Hepatic stellate cell (primary cell): Measurements from ENCODE around the gene MKNK2.
A peak's percentile ranks its signal among the peaks of the same experiment; 100 is the strongest.

Experiments used
- DNase-seq: peaks from one replicate; pipeline ENCODE4 v3.0.0; 2011; ENCODE audit warnings: low spot score

Gene MKNK2

DNA sequence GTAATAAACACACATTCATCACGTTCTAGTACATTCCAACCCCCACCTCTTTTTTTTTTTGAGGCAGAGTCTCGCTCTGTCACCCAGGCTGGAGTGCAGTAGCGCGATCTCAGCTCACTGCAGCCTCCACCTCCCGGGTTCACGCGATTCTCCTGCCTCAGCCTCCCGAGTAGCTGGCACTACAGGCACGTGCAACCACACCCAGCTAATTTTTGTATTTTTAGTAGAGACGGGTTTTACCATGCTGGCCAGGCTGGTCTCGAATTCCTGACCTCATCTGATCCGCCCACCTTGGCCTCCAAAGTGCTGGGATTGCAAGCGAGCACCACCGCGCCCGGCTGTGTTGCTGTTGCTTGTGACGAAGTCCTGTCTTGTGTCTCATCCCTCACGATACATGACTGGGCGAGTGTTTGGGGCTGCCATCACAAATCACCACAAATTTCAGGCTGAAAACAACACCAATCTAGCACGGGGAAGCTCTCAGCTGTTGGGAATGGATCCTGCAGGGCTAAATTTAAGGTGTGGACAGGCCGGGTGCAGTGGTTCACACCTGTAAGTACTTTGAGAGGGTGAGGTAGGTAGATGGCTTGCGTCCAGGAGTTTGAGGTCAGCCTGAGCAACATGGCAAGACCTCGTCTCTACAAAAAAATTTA is 29.4 kb upstream of the MKNK2 start:
- no peak for DNase-seq

DNA sequence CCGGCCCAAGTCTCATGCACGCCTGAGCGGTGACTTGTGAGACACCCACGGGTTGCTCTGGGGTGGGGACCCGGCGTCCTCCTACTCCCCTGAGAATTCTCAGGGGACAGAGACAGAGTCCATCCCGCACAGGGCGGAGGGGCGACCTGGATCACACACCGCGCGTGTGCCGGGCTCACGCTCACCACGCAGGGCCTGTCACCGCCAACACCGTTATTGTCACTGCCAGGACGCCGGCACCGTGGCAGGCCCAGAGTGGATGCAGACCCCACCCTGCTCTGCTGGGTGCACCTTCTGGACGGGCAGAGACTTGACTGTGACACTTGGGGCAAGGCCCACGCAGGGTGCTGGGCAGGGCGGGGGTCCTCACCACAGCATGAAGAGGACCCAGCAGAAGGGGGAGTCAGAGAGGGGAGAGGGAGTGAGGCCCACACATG is 28.8 kb upstream of the MKNK2 start:
- no peak for DNase-seq

DNA sequence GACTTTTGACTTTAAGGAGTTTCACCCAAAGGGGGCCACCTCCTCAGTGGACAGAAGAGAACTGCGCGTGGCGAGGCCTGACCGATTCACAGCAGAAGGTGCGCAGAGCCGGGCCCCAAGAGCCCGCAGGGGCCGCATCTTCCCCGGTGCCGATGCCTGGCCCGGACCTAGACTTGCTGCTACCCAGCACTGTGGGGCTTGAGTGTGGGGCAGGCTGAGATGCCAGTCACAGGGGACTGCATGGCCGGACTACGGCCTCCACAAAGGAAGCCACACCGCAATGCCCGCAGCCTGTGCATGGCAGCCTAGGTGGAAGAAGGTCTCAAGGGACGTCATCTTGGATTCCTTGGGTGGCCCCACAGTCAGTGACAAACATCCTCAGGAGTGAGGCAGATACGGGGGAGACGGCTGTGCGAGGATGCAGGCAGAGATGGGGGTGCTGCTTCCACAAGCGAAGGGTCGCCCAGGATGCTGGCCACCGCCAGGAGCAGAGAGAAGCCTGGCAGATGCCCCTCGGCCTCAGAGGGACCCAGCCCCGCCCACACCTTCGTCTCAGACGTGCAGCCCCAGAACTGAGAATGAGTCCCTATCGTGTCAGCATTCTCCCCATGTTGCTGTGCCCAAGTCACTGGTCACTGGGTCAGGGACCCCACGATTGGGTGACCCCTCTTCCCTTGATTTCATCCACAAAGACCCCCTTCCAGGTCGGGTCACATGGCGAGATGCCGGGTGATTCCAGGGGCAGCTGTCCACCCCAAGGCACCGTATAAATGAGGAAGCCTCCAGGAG is 28.2 kb upstream of the MKNK2 start:
- DNase-seq = no peak

DNA sequence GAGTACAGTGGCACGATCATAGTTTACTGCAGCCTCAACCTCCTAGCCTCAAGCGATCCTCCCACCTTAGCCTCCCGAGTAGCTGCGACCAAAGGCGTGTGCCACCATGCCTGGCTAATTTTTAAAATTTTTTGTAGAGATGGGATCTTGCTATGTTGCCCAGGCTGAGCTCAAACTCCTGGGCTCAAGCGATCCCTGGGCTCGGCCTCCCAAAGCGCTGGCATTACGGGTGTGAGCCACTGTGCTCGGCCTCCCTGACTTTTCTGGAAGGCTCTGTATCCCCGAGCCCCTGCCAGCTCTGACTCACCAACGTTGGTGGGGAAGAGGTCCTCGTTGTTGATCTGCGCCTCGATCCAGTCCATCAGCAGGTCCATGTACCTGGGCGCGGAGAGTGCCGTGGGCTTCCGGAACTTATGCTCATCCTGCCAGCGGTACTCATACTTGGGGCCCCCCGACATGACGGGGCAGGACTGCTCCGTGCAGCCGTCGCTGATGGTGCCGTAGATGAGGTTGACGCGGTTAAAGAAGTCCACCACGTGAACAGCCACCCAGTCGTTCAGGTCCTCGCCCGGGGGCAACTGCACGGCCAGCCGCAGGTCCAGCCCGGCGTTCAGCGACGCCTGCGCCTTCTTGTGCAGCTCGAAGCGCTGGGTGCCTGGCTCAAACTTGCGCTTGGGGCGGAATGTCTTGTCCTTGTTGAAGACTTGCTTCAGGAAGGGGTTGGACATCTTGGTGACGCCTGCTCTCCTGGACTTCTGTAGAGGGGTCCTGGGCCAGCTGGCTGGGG is 27.0 kb upstream of the MKNK2 start:
- no peak for DNase-seq

DNA sequence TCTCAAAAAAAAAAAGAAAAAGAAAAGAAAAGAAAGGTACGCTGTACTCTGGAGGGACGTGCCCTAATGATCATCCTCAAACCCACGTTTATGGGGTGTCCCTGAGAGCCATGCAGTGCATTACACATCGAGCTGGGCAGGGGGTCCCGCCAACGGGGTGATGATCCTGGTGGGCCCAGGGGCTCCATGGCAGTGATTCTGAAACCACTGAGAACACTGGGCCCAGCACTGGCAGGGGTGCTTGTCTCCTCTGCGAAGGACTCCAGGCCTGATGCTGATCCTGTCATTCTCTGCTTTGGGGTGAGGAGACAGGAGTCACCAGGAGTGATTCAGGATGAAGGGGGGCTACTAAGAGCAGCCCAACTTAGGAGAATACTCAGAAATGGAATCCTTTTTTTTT is 26.4 kb upstream of the MKNK2 start:
- no peak for DNase-seq

DNA sequence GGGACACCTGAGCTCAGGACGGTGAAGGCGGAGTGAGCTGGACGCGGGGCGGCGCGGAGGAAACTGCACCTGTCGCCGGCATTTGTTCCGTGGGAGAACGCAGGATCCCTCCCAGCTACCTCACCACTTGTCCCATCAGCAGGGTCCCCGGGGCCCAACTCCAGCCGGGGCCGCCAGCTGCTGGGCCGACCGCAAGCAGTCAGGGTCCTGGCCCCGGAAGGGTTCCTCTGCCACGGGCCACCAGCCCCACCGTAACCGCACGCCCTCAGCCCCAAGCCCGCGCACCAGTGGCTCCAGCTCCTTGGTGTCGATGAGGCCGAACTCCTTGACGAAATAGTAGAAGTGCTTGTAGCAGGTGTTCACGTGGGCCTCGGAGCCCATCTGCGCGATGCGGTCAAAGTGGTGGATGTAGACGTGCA is 25.5 kb upstream of the MKNK2 start:
- DNase-seq = no peak

DNA sequence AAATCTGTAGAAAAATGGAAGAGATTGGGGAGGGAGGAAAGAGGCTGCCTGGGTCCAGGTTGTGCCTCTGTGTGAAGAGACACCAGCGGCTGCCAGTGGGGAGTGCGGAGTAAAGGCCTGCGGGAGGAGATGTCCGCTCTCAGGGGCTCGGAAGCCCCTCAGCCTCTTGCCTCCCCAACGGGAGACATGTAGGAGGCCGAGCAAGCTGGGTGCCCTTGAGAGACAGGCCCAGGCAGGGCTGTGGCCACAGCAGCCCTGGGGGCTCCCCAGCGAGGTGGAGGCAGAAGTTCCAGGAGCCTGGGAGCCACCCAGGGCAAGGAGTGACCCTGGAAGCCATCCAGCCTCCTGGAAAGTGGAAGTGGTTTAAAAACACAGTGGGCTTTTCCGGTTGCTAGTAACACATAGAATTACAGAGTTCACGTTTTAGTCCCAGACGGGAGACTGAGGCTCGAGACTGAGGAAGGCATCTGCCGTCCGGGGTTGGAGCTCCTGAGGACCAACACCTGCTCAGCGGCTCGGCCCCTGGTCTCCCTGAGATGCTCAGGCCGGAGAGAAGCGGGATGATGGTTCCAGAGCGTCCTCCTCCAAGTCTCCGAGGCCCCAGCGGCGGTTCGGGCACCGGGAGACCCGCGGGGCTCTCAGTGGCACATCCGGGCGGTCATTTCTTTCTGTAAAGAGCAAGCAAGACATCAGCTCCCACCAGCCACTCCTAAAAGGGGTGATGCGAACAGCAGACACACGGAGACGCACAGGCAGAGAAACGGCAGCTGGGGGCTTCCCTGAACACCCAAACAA is 21.9 kb upstream of the MKNK2 start:
- no peak for DNase-seq

DNA sequence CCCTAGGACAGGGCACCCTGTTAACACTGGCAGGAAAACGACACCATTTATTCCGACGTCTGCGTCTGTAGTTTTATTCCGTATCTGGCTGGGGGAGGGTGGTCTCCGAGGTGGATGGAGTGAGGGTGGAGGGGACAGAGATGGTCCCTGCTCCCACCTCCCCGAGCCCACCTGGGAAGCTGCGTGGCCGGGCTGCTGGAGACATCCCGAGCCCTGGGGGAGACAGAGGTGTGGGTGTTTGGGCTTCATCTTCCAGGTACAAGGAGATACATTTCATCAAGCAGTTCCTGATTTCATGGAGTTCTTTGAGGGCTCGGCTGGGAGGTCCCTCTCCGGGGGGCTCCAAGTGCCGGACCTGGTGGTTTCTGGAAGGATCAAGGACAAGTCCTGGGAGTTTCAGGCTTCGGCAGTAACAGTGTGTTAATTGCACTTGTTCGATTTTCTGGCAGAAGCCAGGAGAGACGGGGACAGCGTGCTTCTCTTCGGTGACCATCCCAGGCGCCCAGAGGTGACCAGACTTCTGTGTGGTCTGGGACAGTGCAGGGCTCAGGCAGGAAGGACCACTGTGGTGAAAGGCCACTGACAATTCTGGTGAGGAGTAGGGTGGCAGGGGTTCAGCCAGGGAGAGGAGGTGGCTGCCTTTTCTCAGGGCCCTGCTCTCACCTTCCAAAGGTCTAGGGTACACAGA is 20.1 kb upstream of the MKNK2 start:
- DNase-seq = no peak

DNA sequence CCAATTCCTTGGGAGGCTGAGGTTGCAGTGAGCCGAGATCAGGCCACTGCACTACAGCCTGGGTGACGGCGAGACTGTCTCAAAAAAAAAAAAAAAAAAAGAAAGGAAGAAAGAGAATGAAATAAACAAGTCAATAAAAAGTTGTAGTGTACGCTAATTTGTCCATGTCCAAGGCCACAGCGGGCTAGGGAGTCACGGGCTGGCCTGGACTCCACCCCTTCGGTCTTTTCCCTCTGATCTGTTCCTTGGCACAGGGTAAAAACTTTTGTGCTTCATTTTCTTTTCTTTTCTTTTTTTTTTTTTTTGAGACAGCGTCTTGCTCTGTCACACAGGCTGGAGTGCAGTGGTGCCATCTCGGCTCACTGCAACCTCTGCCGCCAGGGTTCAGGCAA is 19.4 kb upstream of the MKNK2 start:
- no peak for DNase-seq

DNA sequence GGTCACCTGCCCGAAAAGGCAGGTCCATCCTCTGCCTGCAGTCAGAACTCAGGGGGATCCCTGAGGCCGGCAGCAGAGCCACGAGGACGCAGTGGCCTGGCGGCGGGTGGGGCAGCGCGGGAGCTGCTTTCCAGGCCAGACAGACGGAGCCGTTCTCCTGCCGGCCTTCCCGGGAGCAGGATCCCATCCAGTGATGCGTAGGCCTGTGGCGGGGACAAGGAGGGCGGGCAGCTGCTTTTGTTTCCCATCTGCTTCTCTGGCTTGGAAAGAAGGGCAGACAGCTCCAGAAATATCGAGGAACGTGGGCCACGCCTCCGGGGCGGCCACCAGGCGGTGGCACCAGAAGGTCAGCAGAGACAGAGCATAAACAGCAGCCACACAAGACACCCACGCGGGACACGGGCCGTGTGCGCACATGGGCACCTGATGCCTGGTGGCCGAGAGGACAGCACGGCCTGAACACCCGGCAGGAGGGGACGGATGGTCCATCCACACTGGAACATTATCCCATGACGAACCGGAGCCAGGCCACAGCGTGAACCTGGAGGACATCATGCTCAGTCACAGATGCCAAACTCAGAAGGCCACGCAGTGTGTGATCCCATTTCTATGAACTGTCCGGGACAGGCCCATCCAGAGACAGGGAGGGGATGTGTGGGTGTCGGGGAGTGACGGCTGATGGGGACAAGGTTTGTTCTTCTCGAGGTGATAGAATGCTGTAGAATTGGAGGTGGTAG is 13.9 kb upstream of the MKNK2 start:
- DNase-seq = no peak

DNA sequence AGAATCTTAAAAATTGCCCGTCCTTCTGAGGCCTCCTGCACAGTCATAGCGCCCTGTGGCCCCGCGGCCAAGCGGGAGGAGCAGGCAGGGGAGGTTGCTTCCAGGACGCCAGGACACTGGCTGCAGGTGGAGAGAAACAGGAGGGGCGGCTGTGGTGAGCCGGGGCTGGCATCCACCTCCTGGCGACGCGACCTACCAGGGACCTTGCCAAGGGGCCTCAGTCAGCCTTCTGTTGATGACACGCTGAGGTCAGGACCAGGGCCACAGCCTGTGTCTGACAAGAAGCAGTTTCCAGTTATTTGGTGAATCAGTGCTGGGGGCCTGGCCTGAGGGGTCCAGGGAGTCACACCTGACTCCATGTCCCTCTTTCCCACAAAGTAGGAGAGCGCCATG is 13.3 kb upstream of the MKNK2 start:
- DNase-seq = no peak

DNA sequence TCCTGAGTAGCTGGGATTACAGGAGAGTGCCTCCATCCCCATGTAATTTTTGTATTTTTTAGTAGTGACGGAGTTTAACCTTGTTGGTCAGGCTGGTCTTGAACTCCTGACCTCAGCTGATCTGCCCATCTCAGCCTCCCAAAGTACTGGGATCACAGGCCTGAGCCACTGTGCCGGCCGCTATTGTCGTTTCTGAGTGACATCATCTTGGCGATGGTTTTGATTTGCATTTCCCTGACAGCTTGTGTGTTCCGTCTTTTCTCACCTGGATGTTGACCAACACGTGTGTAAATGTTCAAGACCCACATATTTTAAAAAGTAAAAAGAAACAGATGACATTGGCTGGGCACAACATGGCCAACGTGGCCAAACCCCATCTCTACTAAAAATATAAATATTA is 12.8 kb upstream of the MKNK2 start:
- DNase-seq = no peak

DNA sequence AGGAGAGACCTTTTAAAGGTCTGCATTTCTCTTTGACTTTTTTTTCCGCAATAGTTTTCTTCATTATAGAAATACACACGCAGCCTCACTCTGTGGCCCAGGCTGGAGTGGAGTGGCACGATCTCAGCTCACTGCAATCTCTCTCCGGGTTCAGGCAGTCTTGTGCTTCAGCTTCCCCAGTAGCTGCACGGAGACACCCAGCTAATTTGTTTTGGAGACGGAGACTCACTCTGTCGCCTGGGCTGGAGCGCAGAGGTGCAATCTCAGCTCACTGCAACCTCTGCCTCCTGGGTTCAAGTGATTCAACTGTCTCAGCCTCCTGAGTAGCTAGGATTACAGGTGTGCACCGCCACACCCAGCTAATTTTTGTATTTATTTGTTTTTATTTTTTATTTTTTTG is 11.7 kb upstream of the MKNK2 start:
- DNase-seq = no peak

DNA sequence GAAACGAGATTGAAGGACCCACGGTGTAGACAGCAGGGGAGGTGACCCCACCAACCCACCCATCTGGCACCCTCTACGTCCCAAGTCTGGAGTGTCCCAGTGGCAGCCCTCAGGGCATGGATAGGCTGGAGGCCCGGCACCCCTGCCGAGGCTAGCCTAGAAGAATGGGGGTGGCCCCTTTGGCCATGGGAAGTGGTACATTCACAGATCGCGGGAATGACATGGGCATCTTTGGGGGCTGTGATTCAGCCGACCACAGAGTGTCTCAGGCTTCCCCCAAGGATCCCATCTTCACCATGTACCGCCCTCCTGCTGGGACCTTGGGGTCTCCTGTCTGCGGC is 11.3 kb upstream of the MKNK2 start:
- DNase-seq = no peak

DNA sequence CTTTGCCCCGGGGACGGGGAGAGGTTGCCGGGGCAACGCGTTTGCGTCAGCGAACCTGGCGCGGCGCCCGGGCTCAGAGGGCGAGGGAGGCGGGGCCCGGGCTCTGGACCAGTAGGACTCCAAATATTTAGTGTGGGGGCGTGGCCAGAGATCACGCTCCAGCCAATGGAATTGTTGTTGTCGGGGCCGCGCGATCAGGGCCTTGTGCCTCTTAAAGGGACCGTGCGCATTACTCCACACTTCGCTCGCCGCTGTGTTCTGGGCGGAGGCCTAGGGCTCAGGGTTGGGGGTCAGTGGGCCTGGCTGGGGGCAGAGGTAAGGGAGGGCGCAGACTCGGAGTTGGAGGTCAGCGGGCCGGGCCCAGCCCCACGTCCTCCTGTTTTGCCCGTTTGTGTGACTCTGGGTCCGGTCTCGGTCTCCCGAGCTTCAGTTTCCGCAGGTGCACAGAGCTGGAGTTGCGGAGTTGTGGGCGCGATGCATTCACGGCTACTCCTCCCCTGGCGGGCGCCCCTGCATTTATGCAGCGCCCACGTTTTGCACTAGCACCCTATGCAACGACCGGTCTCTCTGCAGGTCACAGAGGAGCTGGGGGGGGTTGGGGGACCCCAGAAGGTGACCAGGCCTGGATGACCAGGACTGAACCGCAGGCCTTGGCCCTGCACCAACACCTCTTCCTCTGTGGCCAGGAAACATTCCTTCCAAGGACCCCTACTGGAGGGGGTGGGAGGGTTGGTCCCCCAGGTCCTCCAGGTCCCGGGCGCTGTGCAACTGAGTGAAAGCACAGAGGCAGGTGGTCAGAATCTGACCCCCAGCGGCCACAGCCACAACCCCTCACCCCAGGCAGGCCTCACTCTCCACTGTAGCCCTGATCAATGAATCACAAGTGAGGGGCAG is 10.7 kb upstream of the MKNK2 start:
- DNase-seq = peak; percentile 99

DNA sequence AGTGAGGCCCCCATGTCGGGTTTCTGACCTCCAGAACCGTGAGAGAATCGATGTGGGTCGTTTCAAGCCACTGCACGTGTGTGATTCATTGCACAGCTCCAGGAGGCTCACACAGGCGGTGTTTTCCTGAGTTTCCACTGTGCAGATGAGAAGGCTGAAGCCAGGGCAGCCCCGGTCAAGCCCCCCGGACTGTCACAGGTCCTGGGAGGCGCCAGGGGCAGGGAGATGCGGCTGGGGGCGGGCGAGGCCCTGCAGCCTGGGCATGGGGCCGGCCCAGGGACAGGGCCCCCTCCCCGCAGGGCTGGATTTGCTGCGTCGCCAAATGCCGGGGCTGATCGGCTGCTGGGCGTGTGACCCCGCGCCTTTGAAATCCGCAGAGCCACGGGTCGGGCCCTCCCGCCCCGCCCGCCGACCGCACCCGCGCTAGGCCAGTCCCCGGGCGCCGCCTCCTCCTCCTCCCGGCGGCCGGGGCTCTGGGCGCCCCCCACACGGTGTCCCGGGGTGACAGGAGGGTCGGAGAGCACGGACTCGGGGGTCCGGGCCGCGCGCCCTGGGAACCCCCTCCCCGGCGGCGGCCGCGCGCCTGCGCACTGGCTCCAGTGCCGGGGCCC is 9.9 kb upstream of the MKNK2 start:
- DNase-seq = peak; percentile 84

DNA sequence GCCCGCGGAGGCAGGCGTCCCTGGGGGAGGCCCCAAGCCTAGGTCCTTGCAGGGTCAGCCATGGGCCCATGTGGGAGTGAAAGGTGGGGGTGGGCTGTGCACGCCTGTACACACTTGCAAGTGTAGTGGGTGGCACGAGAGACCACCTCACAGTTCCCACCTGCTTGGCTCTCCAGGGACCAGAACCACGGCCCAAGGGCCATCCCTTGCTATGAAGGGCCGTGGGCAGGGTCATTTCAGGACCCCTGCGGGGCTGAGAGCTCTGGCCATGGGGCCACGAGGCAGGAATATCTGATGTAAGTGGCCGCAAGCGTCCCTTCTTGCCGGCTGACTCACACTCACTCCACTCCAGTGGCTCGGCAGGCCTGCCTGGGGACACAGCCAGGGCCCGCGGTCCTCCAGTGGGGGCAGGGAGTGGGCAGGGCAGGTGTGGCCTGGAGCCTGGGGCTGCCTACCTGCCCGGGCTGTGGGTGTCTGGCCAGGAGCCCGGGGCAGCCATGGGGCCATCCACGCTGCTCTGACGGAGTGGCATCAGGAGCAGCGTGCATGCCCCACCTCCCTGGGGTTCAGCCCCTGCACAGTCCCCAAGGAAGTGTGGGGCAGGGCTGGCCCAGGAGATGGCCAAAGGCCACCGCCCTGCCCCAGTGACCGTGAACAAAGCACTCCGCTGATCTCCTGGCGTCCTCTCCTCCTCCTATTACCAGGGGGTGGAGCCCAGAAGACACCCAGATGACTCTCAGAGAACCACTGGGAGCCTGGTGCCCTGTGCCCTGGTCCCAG is 8.6 kb upstream of the MKNK2 start:
- peak; percentile 79 for DNase-seq

DNA sequence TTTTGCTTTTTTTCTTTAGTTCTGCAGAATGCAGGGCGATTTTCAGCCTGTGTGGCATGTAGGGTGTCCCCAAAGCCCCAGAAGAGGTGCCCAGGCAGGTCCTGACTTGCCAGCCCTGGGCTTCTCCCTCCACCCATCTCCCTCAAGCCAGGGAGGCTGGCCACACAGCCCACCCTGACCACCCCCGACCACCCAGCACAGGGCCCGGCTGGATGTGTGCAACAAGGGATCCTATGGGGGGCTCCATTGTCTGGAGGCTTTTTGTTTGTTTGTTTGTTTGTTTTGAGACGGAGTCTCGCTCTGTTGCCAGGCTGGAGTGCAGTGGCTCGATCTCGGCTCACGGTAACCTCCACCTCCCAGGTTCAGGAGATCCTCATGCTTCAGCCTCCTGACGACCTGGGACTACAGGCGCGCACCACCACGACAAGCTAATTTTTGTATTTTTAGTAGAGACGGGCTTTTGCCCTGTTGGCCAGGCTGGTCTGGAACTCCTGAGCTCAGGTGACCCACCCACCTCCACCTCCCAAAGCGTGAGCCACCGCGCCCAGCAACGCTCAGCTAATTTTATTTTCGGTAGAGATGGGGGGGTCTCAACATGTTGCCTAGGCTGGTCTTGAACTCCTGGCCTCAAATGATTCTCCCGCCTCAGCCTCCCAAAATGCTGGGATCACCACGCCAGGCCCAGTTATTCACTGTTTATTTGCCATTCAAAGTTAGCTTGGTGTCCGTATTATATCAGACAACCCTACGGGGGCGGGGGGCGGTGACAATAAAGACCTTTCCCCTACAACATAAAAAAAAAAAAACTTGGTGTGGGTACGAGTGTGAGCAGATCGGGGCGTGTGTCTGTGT is 7.8 kb upstream of the MKNK2 start:
- DNase-seq = no peak
